Activated CD4-positive, alpha-beta T cell treated with anti-CD3 and anti-CD28 coated beads for 36 hours (primary cell): ENCODE results near the gene PHYHIPL. TPM values are rescaled to one million over a fixed set of nuclear protein-coding genes. Genes with fewer than 3 reads are reported as not detected.
"Not testable (repeated sequence)": the region's sequence is repeated elsewhere in the genome, so short reads cannot be mapped to it uniquely, and the experiment has no call there.

Experiments used
- ATAC-seq: fragments of 200-7000 bp; cut with Tn5 transposase; one replicate; pipeline ENCODE4 v1.10.0; 2021; ENCODE audit warnings: mild to moderate bottlenecking, moderate library complexity
- CTCF ChIA-PET: fragments of 350-600 bp; sonication (Branson Sonifier 250); formaldehyde crosslinking; loops from one replicate; lab custom pipeline; 2021; ENCODE audit warnings: antibody characterized with exemption; lab: Charles Lee
- POLR2A ChIA-PET: fragments of 350-600 bp; sonication (Branson Sonifier 250); formaldehyde crosslinking; loops from one replicate; lab custom pipeline; 2021; ENCODE audit warnings: antibody characterized with exemption, inconsistent platforms; lab: Charles Lee
- DNase-seq: peaks from one replicate; pipeline ENCODE4 v3.0.0-alpha.2; 2020
- H3K27ac Mint-ChIP-seq: one replicate; pipeline ENCODE4 v1.8.0; 2021; ENCODE audit warnings: mixed read lengths
- H3K27me3 Mint-ChIP-seq: one replicate; pipeline ENCODE4 v1.8.0; 2021; ENCODE audit warnings: mixed read lengths
- H3K36me3 Mint-ChIP-seq: one replicate; pipeline ENCODE4 v1.8.0; 2021; ENCODE audit warnings: low read depth, mixed read lengths
- H3K4me1 Mint-ChIP-seq: one replicate; pipeline ENCODE4 v1.8.0; 2021; ENCODE audit warnings: mixed read lengths
- H3K4me3 Mint-ChIP-seq: one replicate; pipeline ENCODE4 v1.8.0; 2021; ENCODE audit warnings: mild to moderate bottlenecking, moderate library complexity, mixed read lengths
- H3K9me3 Mint-ChIP-seq: one replicate; pipeline ENCODE4 v1.8.0; 2021; ENCODE audit warnings: low read depth, mixed read lengths
- intact Hi-C, 2 experiments: fragments of 100-400 bp; cut with DNase I in 1 of 2; cut with micrococcal nuclease in 1 of 2; formaldehyde crosslinking; loops; one replicate each; pipeline versions ENCODE4 v1.14.2 to v1.15.1; 2022 to 2024; cut with DNase I, micrococcal nuclease
- total RNA-seq, 2 experiments: library from RNA; stranded (reverse); gene quantifications; one replicate each; pipeline ENCODE4 v1.2.3, GENCODE V29; 2021

Gene PHYHIPL
- total RNA-seq, 2 experiments from 2014 or later, result not detected

DNA sequence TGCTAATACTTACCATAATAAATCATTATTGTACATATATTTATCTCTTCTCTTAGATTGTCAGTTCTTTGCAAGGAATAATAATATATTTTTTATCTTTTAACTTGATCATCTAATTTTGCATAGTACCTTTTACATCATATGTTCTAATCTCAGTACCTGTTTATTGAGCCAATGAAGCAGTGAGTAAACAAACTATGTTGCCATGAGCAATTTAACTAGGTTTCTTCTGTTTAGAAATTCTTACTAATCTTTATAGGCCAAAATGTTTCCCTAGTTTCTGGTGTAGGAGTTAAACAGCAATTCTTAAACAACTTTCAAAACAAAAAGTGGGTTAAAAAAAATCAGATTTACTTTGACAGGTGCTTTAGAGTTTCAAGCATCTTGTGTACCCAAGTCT is 61.3 kb downstream of the PHYHIPL start:
- ChIA-PET CTCF (no interaction called here), POLR2A (no interaction called here)
- Mint-ChIP-seq H3K27ac (no peak overlapping the region), H3K4me3 (no peak overlapping the region), H3K9me3 (no peaks in the 10 kb centered on the region), H3K4me1 (no peaks in the 10 kb centered on the region), H3K36me3 (no peaks in the 10 kb centered on the region), H3K27me3 (peaks cover 5% of the 10 kb centered on the region)
- DNase-seq (no peak), ATAC-seq (no peak)
- intact Hi-C loops, result loop anchor here in 1 of 2 experiments (10.0 kb wide), 1 partner anchor 703 kb away; no protein-coding TSS in a partner anchor

DNA sequence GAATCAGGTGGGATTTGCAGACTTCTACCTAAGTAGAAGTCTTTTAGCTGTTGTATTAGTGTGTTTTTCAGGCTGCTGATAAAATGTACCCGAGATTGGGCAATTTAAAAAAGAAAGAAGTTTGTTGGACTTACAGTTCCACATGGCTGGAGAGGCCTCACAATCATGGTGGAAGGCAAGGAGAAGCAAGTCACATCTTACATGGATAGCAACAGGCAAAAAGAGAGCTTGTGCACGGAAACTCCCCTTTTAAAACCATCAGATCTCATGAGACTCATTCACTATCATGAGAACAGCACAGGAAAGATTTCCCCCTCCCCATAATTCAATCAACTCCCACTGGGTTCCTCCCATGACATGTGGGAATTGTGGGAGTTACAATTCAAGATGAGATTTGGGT is 62.7 kb downstream of the PHYHIPL start:
- POLR2A ChIA-PET, DNase-seq, CTCF ChIA-PET, H3K27me3 Mint-ChIP-seq, H3K4me1 Mint-ChIP-seq, H3K27ac Mint-ChIP-seq, H3K36me3 Mint-ChIP-seq, ATAC-seq, H3K4me3 Mint-ChIP-seq, H3K9me3 Mint-ChIP-seq: not testable (repeated sequence)
- intact Hi-C loops, result loop anchor here in 1 of 2 experiments (10.0 kb wide), 1 partner anchor 704 kb away; no protein-coding TSS in a partner anchor

DNA sequence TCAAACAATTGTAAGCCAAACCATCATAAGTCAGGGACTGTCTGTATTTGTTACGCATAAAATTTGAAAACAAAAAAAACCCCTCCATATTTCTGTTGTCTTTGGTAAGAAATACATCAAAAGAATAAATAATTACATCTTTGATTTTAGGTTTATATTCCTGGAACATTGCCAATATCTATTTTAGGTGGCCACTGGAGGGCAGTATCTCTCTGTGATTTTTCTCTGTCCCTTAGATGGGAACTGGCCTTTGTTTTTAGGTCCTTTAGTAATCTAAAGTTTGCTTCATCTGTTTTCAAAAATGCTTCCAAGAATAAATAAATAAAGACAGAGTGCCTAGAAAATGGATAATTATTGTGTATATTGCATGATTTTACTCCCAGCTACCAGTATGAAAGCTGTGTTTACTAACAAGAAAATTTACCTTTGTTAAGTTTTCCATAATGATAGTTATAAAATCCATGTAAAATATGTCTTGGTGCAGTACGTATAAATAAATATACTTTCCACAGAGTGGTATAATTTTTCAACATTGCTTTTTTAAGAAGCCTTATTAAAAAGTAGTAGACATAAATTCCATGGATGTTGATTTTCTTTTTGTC is 64.2 kb downstream of the PHYHIPL start:
- Mint-ChIP-seq H3K4me1 (no peaks in the 10 kb centered on the region), H3K27me3 (peaks cover 5% of the 10 kb centered on the region), H3K9me3 (no peaks in the 10 kb centered on the region), H3K36me3 (no peaks in the 10 kb centered on the region), H3K27ac (no peak overlapping the region), H3K4me3 (no peak overlapping the region)
- DNase-seq, result peak; percentile 4
- no peak for ATAC-seq
- POLR2A ChIA-PET, result no interaction called here
- intact Hi-C loops, result loop anchor here (1.0 to 5.0 kb wide), 8 partner anchors 288 to 792 kb away; no protein-coding TSS in a partner anchor
- CTCF ChIA-PET, result interaction anchor here (0.6 to 0.9 kb wide), 3 partner anchors 17 to 382 kb away, joined by 3 read pairs; no protein-coding TSS in a partner anchor

DNA sequence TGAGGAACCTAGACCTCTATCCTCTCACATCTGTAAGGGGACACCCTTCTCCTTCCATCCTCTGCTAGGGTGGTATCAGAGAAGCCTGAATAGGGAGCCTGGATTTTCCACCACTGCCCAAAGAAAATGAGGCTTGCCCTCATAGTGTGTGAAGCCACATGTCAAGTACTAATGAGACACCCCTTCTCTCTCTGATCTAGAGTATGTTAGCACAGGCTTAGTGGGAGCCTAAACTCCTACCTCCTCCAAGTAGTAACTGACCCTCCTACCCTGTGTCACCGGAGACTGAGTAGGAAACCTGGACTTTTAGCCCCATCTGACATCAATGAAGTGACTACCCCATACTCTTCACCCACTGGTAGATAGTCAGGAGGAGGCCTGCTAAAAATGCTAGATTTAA is 65.6 kb downstream of the PHYHIPL start:
- DNase-seq (no peak), ATAC-seq (no peak)
- intact Hi-C loops, result loop anchor here in 1 of 2 experiments (5.0 kb wide), 2 partner anchors 460 to 790 kb away; no protein-coding TSS in a partner anchor
- CTCF ChIA-PET, result no interaction called here
- Mint-ChIP-seq H3K9me3 (no peaks in the 10 kb centered on the region), H3K4me1 (no peaks in the 10 kb centered on the region), H3K27me3 (peaks cover 5% of the 10 kb centered on the region), H3K4me3 (no peak overlapping the region), H3K27ac (no peak overlapping the region), H3K36me3 (no peaks in the 10 kb centered on the region)
- POLR2A ChIA-PET, result no interaction called here

GRCh38 chr10:59242991-59243390 is 66.5 kb downstream of the PHYHIPL start:
- CTCF ChIA-PET, result no interaction called here
- H3K27ac Mint-ChIP-seq, result no peak overlapping the region
- H3K9me3 Mint-ChIP-seq, result no peaks in the 10 kb centered on the region
- peaks cover 5% of the 10 kb centered on the region for H3K27me3 Mint-ChIP-seq
- ATAC-seq, result no peak
- POLR2A ChIA-PET, result no interaction called here
- no peak overlapping the region for H3K4me3 Mint-ChIP-seq
- no peak for DNase-seq
- intact Hi-C loops, result loop anchor here in 1 of 2 experiments (5.0 kb wide), 2 partner anchors 461 to 789 kb away; no protein-coding TSS in a partner anchor
- H3K36me3 Mint-ChIP-seq, result no peaks in the 10 kb centered on the region
- H3K4me1 Mint-ChIP-seq, result no peaks in the 10 kb centered on the region

DNA sequence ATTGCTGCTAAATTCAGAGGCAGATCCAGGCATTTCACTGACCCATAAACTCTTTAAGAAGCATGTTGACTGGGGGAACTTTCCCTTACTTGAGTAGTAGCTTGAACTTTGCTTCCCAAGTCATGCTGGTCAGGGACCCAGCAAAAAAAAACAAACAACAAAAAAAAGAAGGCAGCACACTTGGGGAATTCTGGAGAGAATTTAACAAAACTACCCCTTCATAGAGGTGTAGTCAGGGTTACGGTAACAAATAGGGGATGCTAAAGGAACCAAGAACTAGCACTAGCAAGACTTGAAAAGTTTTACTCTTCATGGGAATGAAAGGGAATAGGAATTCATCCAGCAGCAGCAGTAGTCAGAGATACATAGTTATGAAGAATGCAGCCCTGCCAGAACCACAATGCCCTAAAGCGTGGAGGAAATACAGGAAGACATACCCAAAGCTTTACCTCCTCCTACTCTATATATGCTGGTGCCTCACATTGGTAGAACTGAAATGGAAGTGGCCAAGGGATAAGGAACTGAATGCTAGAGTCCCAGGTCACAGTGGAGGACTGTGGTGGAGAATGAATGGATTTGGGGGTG is 67.3 kb downstream of the PHYHIPL start:
- Mint-ChIP-seq H3K36me3 (no peaks in the 10 kb centered on the region), H3K27me3 (peaks cover 5% of the 10 kb centered on the region), H3K4me1 (no peaks in the 10 kb centered on the region), H3K9me3 (no peaks in the 10 kb centered on the region), H3K27ac (no peak overlapping the region), H3K4me3 (no peak overlapping the region)
- no peak for DNase-seq
- POLR2A ChIA-PET, result no interaction called here
- CTCF ChIA-PET, result no interaction called here
- no peak for ATAC-seq
- intact Hi-C loops, result loop anchor here in 1 of 2 experiments (5.0 kb wide), 2 partner anchors 461 to 789 kb away; no protein-coding TSS in a partner anchor

DNA sequence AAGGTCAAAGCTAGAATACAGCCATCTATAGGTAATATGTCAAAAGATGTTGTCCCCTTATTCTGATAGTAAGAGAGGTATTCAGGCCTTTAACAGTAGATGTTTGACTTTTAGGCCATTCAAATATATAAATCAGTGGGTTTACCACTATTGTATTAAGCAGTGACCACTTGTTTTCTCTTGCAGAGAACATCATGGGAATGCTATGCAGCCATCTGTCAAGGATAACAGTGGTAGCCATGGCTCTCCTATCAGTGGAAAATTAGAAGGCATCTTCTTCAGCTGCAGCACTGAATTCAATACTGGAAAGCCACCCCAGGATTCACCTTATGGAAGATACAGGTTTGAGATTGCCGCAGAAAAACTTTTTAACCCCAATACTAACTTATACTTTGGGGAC is 68.4 kb downstream of the PHYHIPL start:
- H3K27ac Mint-ChIP-seq, result no peak overlapping the region
- no peaks in the 10 kb centered on the region for H3K4me1 Mint-ChIP-seq
- intact Hi-C loops, result loop anchor here in 1 of 2 experiments (5.0 kb wide), 2 partner anchors 463 to 787 kb away; no protein-coding TSS in a partner anchor
- ChIA-PET CTCF (no interaction called here), POLR2A (no interaction called here)
- ATAC-seq (no peak), DNase-seq (no peak)
- H3K36me3 Mint-ChIP-seq, result no peaks in the 10 kb centered on the region
- H3K4me3 Mint-ChIP-seq, result no peak overlapping the region
- H3K27me3 Mint-ChIP-seq, result peaks cover 5% of the 10 kb centered on the region
- H3K9me3 Mint-ChIP-seq, result no peaks in the 10 kb centered on the region

GRCh38 chr10:59245686-59246085 is 69.2 kb downstream of the PHYHIPL start:
- intact Hi-C loops, result no loop called here
- H3K4me3 Mint-ChIP-seq, result no peak overlapping the region
- CTCF ChIA-PET, result interaction anchor here (0.6 kb wide), 1 partner anchor 522 kb away, joined by 3 read pairs; no protein-coding TSS in a partner anchor
- peaks cover 5% of the 10 kb centered on the region for H3K27me3 Mint-ChIP-seq
- ATAC-seq, result no peak
- no peak overlapping the region for H3K27ac Mint-ChIP-seq
- no peaks in the 10 kb centered on the region for H3K36me3 Mint-ChIP-seq
- H3K9me3 Mint-ChIP-seq, result no peaks in the 10 kb centered on the region
- no peak for DNase-seq
- H3K4me1 Mint-ChIP-seq, result no peaks in the 10 kb centered on the region
- POLR2A ChIA-PET, result no interaction called here

DNA sequence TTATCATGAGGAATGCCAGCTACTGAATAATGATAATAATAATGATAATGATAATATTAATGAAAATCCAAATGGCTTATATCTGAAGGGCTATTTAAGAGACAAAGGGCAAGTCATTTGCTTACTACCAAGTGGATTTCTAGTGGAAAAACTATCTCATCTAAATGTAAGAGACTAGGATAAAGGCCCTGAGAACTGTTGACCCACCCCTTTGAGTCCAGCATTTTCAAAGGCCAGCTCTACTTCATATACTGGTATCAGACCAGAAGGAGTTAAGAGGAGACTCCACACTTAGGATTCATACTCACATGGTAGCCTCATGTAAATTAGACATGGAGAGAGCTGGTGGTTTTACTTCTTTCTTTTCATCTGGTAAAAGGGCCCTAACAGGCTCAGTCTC is 76.0 kb downstream of the PHYHIPL start:
- DNase-seq (no peak), ATAC-seq (no peak)
- POLR2A ChIA-PET, result no interaction called here
- CTCF ChIA-PET, result no interaction called here
- Mint-ChIP-seq H3K4me3 (no peak overlapping the region), H3K9me3 (no peaks in the 10 kb centered on the region), H3K4me1 (no peaks in the 10 kb centered on the region), H3K36me3 (no peaks in the 10 kb centered on the region), H3K27ac (no peak overlapping the region), H3K27me3 (no peaks in the 10 kb centered on the region)
- intact Hi-C loops, result no loop called here

DNA sequence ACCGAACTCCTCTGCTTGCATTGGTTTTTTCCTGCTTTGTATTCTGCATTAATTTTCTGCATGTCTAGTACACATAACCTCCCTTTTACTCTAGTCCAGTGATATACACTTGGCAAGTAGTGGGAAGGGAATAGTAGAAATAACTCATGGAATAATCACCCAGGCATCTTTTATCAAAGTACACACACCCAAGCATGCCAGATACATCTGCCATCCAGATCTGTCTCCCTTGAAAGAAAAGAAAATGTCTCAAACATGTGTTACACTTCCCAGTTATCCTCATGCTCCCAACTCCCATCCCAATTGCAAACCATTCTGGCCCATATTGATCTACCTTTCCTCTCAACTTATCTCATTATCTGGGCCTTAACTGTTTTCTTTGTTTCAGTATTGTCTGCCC is 79.0 kb downstream of the PHYHIPL start:
- Mint-ChIP-seq H3K27ac (no peak overlapping the region), H3K4me3 (no peak overlapping the region), H3K27me3 (no peaks in the 10 kb centered on the region), H3K9me3 (no peaks in the 10 kb centered on the region), H3K36me3 (no peaks in the 10 kb centered on the region), H3K4me1 (no peaks in the 10 kb centered on the region)
- DNase-seq (no peak), ATAC-seq (no peak)
- CTCF ChIA-PET, result no interaction called here
- POLR2A ChIA-PET, result no interaction called here
- intact Hi-C loops, result no loop called here

DNA sequence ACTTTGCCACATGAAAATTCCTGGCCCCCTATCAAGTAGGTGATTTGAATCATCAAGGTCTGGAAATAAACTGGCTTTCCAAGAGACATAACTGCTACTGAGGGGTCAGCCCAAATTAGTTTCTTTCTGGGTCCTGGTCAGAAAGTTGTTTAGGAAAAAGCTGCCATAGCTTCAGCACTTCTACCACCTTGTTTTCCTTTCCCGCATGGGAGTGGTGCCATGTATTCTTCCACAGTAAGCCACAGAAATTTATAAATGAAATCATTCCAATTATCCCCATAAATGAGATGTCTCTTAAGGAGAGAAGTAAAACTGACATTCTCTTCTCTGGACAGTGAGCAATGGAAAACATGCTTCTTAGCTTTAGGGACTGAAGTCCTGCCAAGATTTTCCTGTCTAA is 80.8 kb downstream of the PHYHIPL start:
- Mint-ChIP-seq H3K36me3 (no peaks in the 10 kb centered on the region), H3K4me1 (no peaks in the 10 kb centered on the region), H3K9me3 (no peaks in the 10 kb centered on the region), H3K27me3 (no peaks in the 10 kb centered on the region), H3K27ac (no peak overlapping the region), H3K4me3 (no peak overlapping the region)
- POLR2A ChIA-PET, result no interaction called here
- intact Hi-C loops, result no loop called here
- CTCF ChIA-PET, result interaction anchor here (1.3 kb wide), 1 partner anchor 17 kb away, joined by 3 read pairs; no protein-coding TSS in a partner anchor
- ATAC-seq (no peak), DNase-seq (no peak)

DNA sequence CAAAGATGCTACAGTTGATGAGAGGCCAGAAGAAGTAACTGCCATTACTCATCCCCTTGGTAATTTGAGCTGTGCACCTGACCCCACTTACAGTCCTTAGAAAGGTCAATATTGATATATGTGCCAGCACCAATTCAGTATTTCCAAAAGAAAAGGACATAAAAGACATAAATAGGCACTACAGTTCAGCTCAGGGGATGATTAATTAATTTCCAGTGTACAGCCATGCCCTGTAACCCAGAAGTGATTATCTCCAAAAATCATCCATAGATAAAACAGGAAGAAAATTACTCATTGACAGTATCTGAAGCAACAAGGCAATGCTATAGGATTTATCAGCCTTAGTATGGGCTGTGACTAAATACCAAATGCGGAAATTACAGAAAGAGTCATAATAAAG is 82.4 kb downstream of the PHYHIPL start:
- intact Hi-C loops, result no loop called here
- Mint-ChIP-seq H3K4me3 (no peak overlapping the region), H3K36me3 (no peaks in the 10 kb centered on the region), H3K4me1 (no peaks in the 10 kb centered on the region), H3K9me3 (no peaks in the 10 kb centered on the region), H3K27me3 (no peaks in the 10 kb centered on the region), H3K27ac (no peak overlapping the region)
- ChIA-PET CTCF (no interaction called here), POLR2A (no interaction called here)
- ATAC-seq (no peak), DNase-seq (no peak)
